AG04450 (cell line): ENCODE data around the gene FCHO2. TPM values are rescaled to one million over a fixed set of nuclear protein-coding genes. Genes with fewer than 3 reads are reported as not detected.

Source experiments
- CTCF ChIA-PET: fragments of 300-600, 350-600 bp; formaldehyde crosslinking; extraction: SDS; loops from one replicate; lab custom pipeline; 2022; ENCODE audit warnings: antibody characterized with exemption, inconsistent platforms; lab: Charles Lee
- POLR2A ChIA-PET: fragments of 350-600 bp; formaldehyde crosslinking; extraction: SDS; loops from one replicate; lab custom pipeline; 2021; ENCODE audit warnings: antibody characterized with exemption, inconsistent platforms; lab: Yijun Ruan, JAX
- DNase-seq: peaks from one replicate; pipeline ENCODE4 v3.0.0-alpha.2; 2011; ENCODE audit warnings: low read depth, low spot score
- H3K27ac ChIP-seq: one replicate; pipeline ENCODE4 v1.5.1; 2012; ENCODE audit warnings: low read depth, low read length, control low read depth
- H3K27me3 ChIP-seq: one replicate; pipeline ENCODE4 v1.6.0; 2012; ENCODE audit warnings: low read length; ENCODE audit not compliant: control insufficient read depth, insufficient read depth
- H3K4me3 ChIP-seq: 2 replicates; pipeline ENCODE4 v1.5.1; 2011; ENCODE audit warnings: mild to moderate bottlenecking, low read depth, low read length, control low read depth
- H3K9me3 ChIP-seq: 2 replicates; pipeline ENCODE4 v1.5.1; 2012; ENCODE audit warnings: low read length; ENCODE audit not compliant: control insufficient read depth, insufficient read depth
- polyA plus RNA-seq: library from polyadenylated mRNA; depleted of rRNA; stranded (reverse); fragments of >200 nt; gene quantifications from 2 replicates; pipeline ENCODE4 v1.2.3, GENCODE V29; 2011
- TF ChIP-seq, protein P1 (sequence below): IDR thresholded peaks from 2 replicates; pipeline ENCODE4 v1.5.1; 2011; ENCODE audit warnings: low read depth, low read length, control low read depth, inconsistent platforms

FCHO2 gene
- polyA plus RNA-seq, 1 experiment, result 10.4 TPM

DNA sequence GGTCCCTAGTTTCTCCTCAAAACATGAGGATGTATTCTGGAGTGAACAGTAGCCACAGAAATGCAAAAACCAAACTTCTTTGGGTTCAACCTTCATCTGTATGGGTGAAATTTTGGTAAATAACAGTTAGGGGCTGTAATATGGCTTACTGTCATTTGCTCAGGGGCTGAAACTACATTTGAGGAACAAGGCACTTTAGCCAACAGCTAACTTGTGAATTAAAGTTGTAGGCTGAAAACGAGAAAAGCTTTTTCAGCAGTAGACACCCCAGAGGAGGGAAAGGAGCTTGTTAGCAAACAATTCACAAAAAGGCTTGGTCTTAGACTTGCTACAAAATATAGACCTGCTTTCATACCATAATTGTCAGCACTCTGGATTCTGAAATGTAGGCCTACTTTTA is 171.1 kb downstream of the FCHO2 start:
- H3K9me3 ChIP-seq, result no peaks in the 10 kb centered on the region; the same call in 1 of the 2 replicates
- POLR2A ChIA-PET, result no interaction called here
- H3K27ac ChIP-seq, result no peak overlapping the region
- H3K27me3 ChIP-seq, result peaks cover 3% of the 10 kb centered on the region
- TF ChIP-seq, protein P1, sequence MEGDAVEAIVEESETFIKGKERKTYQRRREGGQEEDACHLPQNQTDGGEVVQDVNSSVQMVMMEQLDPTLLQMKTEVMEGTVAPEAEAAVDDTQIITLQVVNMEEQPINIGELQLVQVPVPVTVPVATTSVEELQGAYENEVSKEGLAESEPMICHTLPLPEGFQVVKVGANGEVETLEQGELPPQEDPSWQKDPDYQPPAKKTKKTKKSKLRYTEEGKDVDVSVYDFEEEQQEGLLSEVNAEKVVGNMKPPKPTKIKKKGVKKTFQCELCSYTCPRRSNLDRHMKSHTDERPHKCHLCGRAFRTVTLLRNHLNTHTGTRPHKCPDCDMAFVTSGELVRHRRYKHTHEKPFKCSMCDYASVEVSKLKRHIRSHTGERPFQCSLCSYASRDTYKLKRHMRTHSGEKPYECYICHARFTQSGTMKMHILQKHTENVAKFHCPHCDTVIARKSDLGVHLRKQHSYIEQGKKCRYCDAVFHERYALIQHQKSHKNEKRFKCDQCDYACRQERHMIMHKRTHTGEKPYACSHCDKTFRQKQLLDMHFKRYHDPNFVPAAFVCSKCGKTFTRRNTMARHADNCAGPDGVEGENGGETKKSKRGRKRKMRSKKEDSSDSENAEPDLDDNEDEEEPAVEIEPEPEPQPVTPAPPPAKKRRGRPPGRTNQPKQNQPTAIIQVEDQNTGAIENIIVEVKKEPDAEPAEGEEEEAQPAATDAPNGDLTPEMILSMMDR, result no peak
- CTCF ChIA-PET, result no interaction called here
- H3K4me3 ChIP-seq, result no peak overlapping the region
- DNase-seq, result no peak

DNA sequence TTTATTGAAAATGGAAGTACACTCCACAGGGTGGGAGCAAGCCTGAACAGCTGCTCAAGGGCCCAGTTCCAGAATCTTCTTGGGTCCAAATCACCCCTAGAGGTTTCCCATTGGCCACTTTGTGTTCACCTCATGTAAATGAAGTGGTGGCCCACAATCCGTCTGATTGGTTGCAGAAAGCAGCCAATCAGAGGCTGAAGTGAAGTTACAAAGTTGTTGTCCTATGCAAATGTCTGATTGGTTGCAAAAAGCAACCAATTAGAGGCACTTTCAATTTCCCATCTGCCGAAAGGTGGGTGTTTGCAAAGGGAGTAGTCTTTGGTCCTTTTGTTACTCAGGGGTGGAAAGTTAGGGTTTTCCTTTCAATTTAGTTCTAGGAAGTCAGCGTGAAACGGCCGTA is 173.3 kb downstream of the FCHO2 start:
- no peaks in the 10 kb centered on the region for H3K9me3 ChIP-seq
- ChIA-PET POLR2A (no interaction called here), CTCF (no interaction called here)
- H3K4me3 ChIP-seq, result no peak overlapping the region
- H3K27me3 ChIP-seq, result peaks cover 3% of the 10 kb centered on the region
- DNase-seq, result no peak
- no peak overlapping the region for H3K27ac ChIP-seq
- TF ChIP-seq, protein P1, result no peak

DNA sequence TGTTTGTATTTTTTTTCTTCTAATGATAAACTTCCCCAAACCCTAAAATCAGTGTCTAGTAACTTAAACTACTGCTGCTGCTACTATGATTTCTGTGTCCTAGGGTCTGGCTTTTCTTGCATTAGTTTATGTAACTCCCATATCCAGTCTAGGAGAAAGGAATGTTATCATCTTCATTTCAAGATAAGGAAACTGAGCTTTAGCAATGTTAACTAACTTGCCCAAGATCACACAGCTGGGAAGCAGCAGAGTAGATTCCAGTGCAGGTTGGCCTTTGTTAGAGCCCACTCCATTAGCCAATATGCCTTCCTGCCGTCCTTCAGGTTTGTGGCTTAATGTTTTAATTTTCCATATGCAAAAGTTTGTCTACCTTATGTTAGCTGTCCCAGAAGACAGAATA is 175.0 kb downstream of the FCHO2 start:
- H3K9me3 ChIP-seq, result no peaks in the 10 kb centered on the region
- ChIA-PET CTCF (interaction anchor here (1.0 kb wide), 1 partner anchor 85 kb away, joined by 3 read pairs; no protein-coding TSS in a partner anchor), POLR2A (no interaction called here)
- peaks cover 3% of the 10 kb centered on the region for H3K27me3 ChIP-seq
- TF ChIP-seq, protein P1, result no peak
- H3K27ac ChIP-seq, result no peak overlapping the region
- no peak overlapping the region for H3K4me3 ChIP-seq
- no peak for DNase-seq

DNA sequence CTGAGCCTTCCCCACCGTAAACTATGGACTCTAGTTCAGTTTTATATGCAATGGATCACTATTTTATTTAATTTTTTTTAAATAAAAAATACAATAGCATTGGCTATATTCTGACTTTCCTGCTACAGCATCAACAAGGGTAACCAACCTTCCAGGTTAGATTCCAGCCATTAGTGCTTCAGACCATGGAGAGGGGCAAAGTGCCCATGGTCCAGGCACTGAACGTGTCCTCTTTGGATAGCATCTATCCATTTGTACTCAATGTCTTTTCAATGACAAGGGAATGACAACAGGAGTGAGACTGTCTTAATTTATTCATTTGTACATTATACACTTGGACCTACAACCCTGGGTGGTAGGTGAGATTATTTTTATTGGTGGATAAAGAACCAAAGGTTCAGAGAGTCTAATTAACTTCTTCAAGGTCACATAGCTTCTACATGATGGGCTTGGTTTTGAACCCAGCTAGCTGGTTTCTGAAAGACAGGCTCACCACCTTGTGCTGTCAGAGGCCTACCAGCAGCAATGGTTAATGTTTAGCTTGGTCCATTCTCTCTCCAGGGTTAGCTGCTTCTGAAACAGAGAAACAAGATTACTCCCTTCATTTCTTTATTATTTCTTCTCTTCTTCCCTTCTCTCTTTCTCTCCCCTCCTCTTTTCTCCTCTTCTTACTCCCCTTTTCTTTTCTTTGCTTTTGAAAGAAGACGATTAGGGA is 176.0 kb downstream of the FCHO2 start:
- Histone ChIP-seq H3K27ac (no peak overlapping the region), H3K4me3 (no peak overlapping the region), H3K27me3 (no peaks in the 10 kb centered on the region), H3K9me3 (no peaks in the 10 kb centered on the region)
- TF ChIP-seq, protein P1, result no peak
- CTCF ChIA-PET, result interaction anchor here (0.9 kb wide), 1 partner anchor 84 kb away, joined by 3 read pairs; no protein-coding TSS in a partner anchor
- no peak for DNase-seq
- POLR2A ChIA-PET, result no interaction called here

DNA sequence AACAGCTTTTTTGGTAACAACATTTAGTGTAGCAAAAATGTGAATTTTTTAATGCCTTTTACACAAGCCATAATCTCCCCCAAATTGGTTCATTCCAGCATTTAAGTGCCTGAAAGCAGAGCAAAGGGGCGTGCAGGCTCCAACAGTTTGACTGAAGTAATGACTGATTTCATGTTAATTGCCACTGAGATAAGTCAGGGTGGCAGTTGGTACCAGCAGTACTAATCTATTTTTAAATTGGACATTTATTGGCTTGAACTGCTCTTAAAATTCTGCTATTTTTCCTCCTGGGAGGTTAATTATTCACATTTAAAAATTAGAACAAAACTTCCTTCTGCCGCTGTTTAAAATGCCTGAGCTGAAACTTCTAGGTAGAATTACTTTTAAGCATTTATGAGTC is 176.9 kb downstream of the FCHO2 start:
- no peaks in the 10 kb centered on the region for H3K27me3 ChIP-seq
- no peak overlapping the region for H3K27ac ChIP-seq
- ChIA-PET CTCF (interaction anchor here (1.8 kb wide), 1 partner anchor 83 kb away, joined by 7 read pairs; no protein-coding TSS in a partner anchor), POLR2A (no interaction called here)
- no peak overlapping the region for H3K4me3 ChIP-seq
- DNase-seq, result no peak
- no peaks in the 10 kb centered on the region for H3K9me3 ChIP-seq
- TF ChIP-seq, protein P1, result no peak
